Tibial nerve (tissue), 3 donors: ENCODE data around the gene GMCL1.

ENCODE experiments used
- POLR2A ChIP-seq, 2 donors: fragments of 450-650 bp; IDR thresholded peaks; one replicate each; pipeline ENCODE4 v1.6.1; 2017; ENCODE audit warnings: antibody characterized with exemption in 2 of 2, mild to moderate bottlenecking in 2 of 2, moderate library complexity in 2 of 2
- TF ChIP-seq, protein P1 (sequence below), 5 experiments: fragments of 200-600 bp in 3 of 5; fragments of 450-650 bp in 2 of 5; sonication (generic) in 3 of 5; IDR thresholded peaks; one replicate each; pipeline ENCODE4 v1.5.1; 2016 to 2019; ENCODE audit warnings: antibody characterized with exemption in 5 of 5, mild to moderate bottlenecking in 3 of 5, moderate library complexity in 2 of 5

GRCh38 chr2:69831354-69831905 lies 2.0 kb downstream of the GMCL1 start:
- TF ChIP-seq, protein P1, sequence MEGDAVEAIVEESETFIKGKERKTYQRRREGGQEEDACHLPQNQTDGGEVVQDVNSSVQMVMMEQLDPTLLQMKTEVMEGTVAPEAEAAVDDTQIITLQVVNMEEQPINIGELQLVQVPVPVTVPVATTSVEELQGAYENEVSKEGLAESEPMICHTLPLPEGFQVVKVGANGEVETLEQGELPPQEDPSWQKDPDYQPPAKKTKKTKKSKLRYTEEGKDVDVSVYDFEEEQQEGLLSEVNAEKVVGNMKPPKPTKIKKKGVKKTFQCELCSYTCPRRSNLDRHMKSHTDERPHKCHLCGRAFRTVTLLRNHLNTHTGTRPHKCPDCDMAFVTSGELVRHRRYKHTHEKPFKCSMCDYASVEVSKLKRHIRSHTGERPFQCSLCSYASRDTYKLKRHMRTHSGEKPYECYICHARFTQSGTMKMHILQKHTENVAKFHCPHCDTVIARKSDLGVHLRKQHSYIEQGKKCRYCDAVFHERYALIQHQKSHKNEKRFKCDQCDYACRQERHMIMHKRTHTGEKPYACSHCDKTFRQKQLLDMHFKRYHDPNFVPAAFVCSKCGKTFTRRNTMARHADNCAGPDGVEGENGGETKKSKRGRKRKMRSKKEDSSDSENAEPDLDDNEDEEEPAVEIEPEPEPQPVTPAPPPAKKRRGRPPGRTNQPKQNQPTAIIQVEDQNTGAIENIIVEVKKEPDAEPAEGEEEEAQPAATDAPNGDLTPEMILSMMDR (IDR thresholded peaks at IDR 0.05): no peak
- TF ChIP-seq POLR2A (IDR thresholded peaks at IDR 0.05): no peak
